Ovary (tissue), 9 donors: ENCODE results near the gene C20orf173. TPM values are rescaled to one million over a fixed set of nuclear protein-coding genes. Genes with fewer than 3 reads are reported as not detected.

Experiments used
- DNase-seq, 5 donors: peaks; one replicate each; pipeline ENCODE4 v3.0.0-alpha.2; 2019 to 2020
- H3K27ac ChIP-seq, 2 donors: fragments of 200-600 bp; one replicate each; pipeline versions ENCODE4 v1.5.1 to v1.8.0; 2019 to 2022
- H3K27me3 ChIP-seq: fragments of 200-600 bp; one replicate; pipeline ENCODE4 v1.8.0; 2022
- H3K36me3 ChIP-seq: fragments of 200-600 bp; sonication (generic); one replicate; pipeline ENCODE4 v1.5.1; 2019
- H3K4me1 ChIP-seq: one replicate; pipeline ENCODE4 v1.8.1; 2013; ENCODE audit warnings: mild to moderate bottlenecking, moderate library complexity; ENCODE audit not compliant: insufficient read depth
- H3K4me3 ChIP-seq: fragments of 200-600 bp; sonication (generic); one replicate; pipeline ENCODE4 v1.5.1; 2017
- H3K9me3 ChIP-seq, 2 donors: fragments of 200-600 bp in 1 of 2; sonication (generic) in 1 of 2; one replicate each; pipeline versions ENCODE4 v1.5.1 to v1.8.1; 2013 to 2019; ENCODE audit warnings: mild to moderate bottlenecking in 1 of 2, moderate library complexity in 1 of 2
- EP300 ChIP-seq: sonication (generic); formaldehyde crosslinking; IDR thresholded peaks from one replicate; pipeline ENCODE4 v1.6.1; 2017; ENCODE audit warnings: antibody characterized with exemption
- POLR2A ChIP-seq: fragments of 450-650 bp; IDR thresholded peaks from one replicate; pipeline ENCODE4 v1.6.1; 2017; ENCODE audit warnings: antibody characterized with exemption, mild to moderate bottlenecking, moderate library complexity
- WGBS, 3 donors: extraction: QIAGEN DNeasy Blood & Tissue Kit in 1 of 3; methylation state at CpG; one replicate each; pipeline versions ENCODE4 v1.1.5 to v1.1.7; 2013 to 2017; 5-methylcytosine and 5-hydroxymethylcytosine counted together
- intact Hi-C, 4 donors: fragments of 100-400 bp; cut with DNase I; formaldehyde crosslinking; loops; one replicate each; pipeline versions ENCODE4 v1.11.0 to v1.15.1; 2022 to 2023
- polyA plus RNA-seq, 2 donors: library from polyadenylated mRNA; stranded (reverse); fragments of 200-250 nt in 1 of 2; fragments of 350-450 nt in 1 of 2; fragmentation: Illumina TruSeq in 1 of 2; extraction: RNeasy Lipid Tissue Mini Kit (QIAGEN cat#74804) in 1 of 2; gene quantifications; one replicate each; pipeline ENCODE4 v1.2.3, GENCODE V29; 2013 to 2014
- total RNA-seq, 7 donors: library from RNA; depleted of rRNA in 2 of 7; stranded (reverse); fragments of >200 nt in 2 of 7; fragmentation: NEBNext Ultra II Directional in 3 of 7; extraction: Animal tissue kit (Norgen Biotek cat#: 25700) in 3 of 7; gene quantifications; one replicate each; pipeline versions ENCODE4 v1.1.0 to v1.2.4, GENCODE V29; 2016 to 2023
- TF ChIP-seq, protein P1 (sequence below), 3 donors: fragments of 450-650 bp in 2 of 3; fragments of 200-600 bp in 1 of 3; IDR thresholded peaks; one replicate each; pipeline versions ENCODE4 v1.5.1 to v1.8.0; 2016 to 2022; ENCODE audit warnings: antibody characterized with exemption in 3 of 3, mild to moderate bottlenecking in 1 of 3
- donor health status: DM: no; HTN: no; CAD: no; lungs with moderate emphysema.
- donor health status: DM: no; HTN: no; CAD: no.
- donor health status: Bipolar disorder and iron deficiency.
- donor health status: DM: yes; HTN: yes; CAD: no.
- donor health status: DM: no; HTN: no; CAD: no.
- donor health status: DM: yes; HTN: yes; CAD: no.

The C20orf173 gene
- total and polyA plus RNA-seq, 9 donors, result not detected

GRCh38 chr20:35503841-35504561, 25.5 kb downstream of the C20orf173 start:
- TF ChIP-seq POLR2A, result no peak
- TF ChIP-seq, protein P1, sequence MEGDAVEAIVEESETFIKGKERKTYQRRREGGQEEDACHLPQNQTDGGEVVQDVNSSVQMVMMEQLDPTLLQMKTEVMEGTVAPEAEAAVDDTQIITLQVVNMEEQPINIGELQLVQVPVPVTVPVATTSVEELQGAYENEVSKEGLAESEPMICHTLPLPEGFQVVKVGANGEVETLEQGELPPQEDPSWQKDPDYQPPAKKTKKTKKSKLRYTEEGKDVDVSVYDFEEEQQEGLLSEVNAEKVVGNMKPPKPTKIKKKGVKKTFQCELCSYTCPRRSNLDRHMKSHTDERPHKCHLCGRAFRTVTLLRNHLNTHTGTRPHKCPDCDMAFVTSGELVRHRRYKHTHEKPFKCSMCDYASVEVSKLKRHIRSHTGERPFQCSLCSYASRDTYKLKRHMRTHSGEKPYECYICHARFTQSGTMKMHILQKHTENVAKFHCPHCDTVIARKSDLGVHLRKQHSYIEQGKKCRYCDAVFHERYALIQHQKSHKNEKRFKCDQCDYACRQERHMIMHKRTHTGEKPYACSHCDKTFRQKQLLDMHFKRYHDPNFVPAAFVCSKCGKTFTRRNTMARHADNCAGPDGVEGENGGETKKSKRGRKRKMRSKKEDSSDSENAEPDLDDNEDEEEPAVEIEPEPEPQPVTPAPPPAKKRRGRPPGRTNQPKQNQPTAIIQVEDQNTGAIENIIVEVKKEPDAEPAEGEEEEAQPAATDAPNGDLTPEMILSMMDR (IDR thresholded peaks at IDR 0.05), result no peak
- no peak for TF ChIP-seq EP300
- Histone ChIP-seq H3K9me3 (no peaks in the 10 kb centered on the region), H3K4me1 (no peaks in the 10 kb centered on the region), H3K27me3 (no peaks in the 10 kb centered on the region), H3K36me3 (no peaks in the 10 kb centered on the region), H3K27ac (no peak overlapping the region), H3K4me3 (no peak overlapping the region)
- DNase-seq, result peak; percentile 32 to 68 (median 44)
- 35 to 42% (median 36%) methylated on average over 15 to 16 of the region's 16 CpGs for WGBS, 3 donors
- intact Hi-C loops, result loop anchor here in 2 of 4 donors (1.0 to 5.0 kb wide), 2 partner anchors 32 to 578 kb away; no protein-coding TSS in a partner anchor

DNA sequence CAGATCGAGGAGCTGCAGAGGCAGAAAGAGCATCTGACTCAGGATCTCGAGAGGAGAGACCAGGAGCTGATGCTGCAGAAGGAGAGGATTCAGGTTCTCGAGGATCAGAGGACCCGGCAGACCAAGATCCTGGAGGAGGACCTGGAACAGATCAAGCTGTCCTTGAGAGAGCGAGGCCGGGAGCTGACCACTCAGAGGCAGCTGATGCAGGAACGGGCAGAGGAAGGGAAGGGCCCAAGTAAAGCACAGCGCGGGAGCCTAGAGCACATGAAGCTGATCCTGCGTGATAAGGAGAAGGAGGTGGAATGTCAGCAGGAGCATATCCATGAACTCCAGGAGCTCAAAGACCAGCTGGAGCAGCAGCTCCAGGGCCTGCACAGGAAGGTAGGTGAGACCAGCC, 26.2 kb downstream of the C20orf173 start:
- intact Hi-C loops, result loop anchor here in 2 of 4 donors (1.0 to 5.0 kb wide), 2 partner anchors 33 to 579 kb away; no protein-coding TSS in a partner anchor
- 71 to 76% (median 74%) methylated on average over 10 of the region's 10 CpGs for WGBS, 3 donors
- H3K27me3 ChIP-seq, result no peaks in the 10 kb centered on the region
- no peak overlapping the region for H3K4me3 ChIP-seq
- H3K27ac ChIP-seq, result no peak overlapping the region
- DNase-seq, result no peak
- H3K4me1 ChIP-seq, result no peaks in the 10 kb centered on the region
- no peaks in the 10 kb centered on the region for H3K9me3 ChIP-seq
- no peaks in the 10 kb centered on the region for H3K36me3 ChIP-seq
- no peak for TF ChIP-seq POLR2A
- TF ChIP-seq, protein P1 (IDR thresholded peaks at IDR 0.05), result no peak
- no peak for TF ChIP-seq EP300

- Histone ChIP-seq H3K36me3 (no peaks in the 10 kb centered on the region), H3K27ac (no peak overlapping the region), H3K9me3 (no peaks in the 10 kb centered on the region), H3K27me3 (no peaks in the 10 kb centered on the region), H3K4me1 (peaks cover 1% of the 10 kb centered on the region), H3K4me3 (no peak overlapping the region)
- intact Hi-C loops, result loop anchor here in 1 of 4 donors (5.0 kb wide), 1 partner anchor 580 kb away; no protein-coding TSS in a partner anchor
- TF ChIP-seq EP300 (no peak), POLR2A (no peak)
- TF ChIP-seq, protein P1 (IDR thresholded peaks at IDR 0.05), result no peak
- no peak for DNase-seq
- 83 to 92% (median 91%) methylated on average over 8 of the region's 8 CpGs for WGBS, 3 donors
Observed at GRCh38 chr20:35502352-35502751, 27.1 kb downstream of the C20orf173 start.

GRCh38 chr20:35499271-35499670, 30.2 kb downstream of the C20orf173 start:
- H3K36me3 ChIP-seq, result no peaks in the 10 kb centered on the region
- H3K4me1 ChIP-seq, result peaks cover 7% of the 10 kb centered on the region
- no peaks in the 10 kb centered on the region for H3K9me3 ChIP-seq
- no peak for DNase-seq
- 92 to 98% (median 98%) methylated on average over 1 of the region's 1 CpG for WGBS, 3 donors
- H3K27me3 ChIP-seq, result no peaks in the 10 kb centered on the region
- TF ChIP-seq EP300 (no peak), POLR2A (no peak)
- TF ChIP-seq, protein P1 (IDR thresholded peaks at IDR 0.05), result no peak
- intact Hi-C loops, result no loop called here
- no peak overlapping the region for H3K4me3 ChIP-seq
- no peak overlapping the region for H3K27ac ChIP-seq
